HL-60 (cell line): ENCODE data around the gene ODAM.

ENCODE experiments used
- DNase-seq, 2 experiments: peaks; one replicate each; pipeline ENCODE4 v3.0.0-alpha.2; 2010 to 2020; ENCODE audit warnings: low read depth in 1 of 2, low spot score in 1 of 2
- H3K27ac ChIP-seq: fragments of 250-450 bp; sonication (Bioruptor Pico); replicated peaks from 2 replicates; pipeline ENCODE4 v1.5.1; 2020; ENCODE audit warnings: mild to moderate bottlenecking, moderate library complexity
- H3K27me3 ChIP-seq: fragments of 250-450 bp; sonication (Bioruptor Pico); 2 replicates; pipeline ENCODE4 v1.5.1; 2021; ENCODE audit warnings: mild to moderate bottlenecking, moderate library complexity; ENCODE audit not compliant: insufficient read depth, poor library complexity, severe bottlenecking
- H3K4me3 ChIP-seq: replicated peaks from 2 replicates; pipeline ENCODE4 v1.5.1; 2011; ENCODE audit warnings: mild to moderate bottlenecking, control low read depth, low read length; ENCODE audit not compliant: insufficient read depth
- CTCF ChIP-seq: IDR thresholded peaks from one replicate; pipeline ENCODE4 v1.5.1; 2011; ENCODE audit warnings: low read length, control low read depth, inconsistent platforms; ENCODE audit not compliant: insufficient read depth
- GABPA ChIP-seq: IDR thresholded peaks from 2 replicates; pipeline ENCODE4 v1.6.1; 2012; ENCODE audit warnings: low read depth
- POLR2AphosphoS5 ChIP-seq: IDR thresholded peaks from 2 replicates; pipeline ENCODE4 v1.6.1; 2012; ENCODE audit warnings: low read depth
- REST ChIP-seq: IDR thresholded peaks from 2 replicates; pipeline ENCODE4 v1.6.1; 2012; ENCODE audit warnings: low read depth; ENCODE audit not compliant: insufficient replicate concordance
- SPI1 ChIP-seq: IDR thresholded peaks from 2 replicates; pipeline ENCODE4 v1.6.1; 2012; ENCODE audit warnings: low read depth, mild to moderate bottlenecking, borderline replicate concordance

The ODAM gene

DNA sequence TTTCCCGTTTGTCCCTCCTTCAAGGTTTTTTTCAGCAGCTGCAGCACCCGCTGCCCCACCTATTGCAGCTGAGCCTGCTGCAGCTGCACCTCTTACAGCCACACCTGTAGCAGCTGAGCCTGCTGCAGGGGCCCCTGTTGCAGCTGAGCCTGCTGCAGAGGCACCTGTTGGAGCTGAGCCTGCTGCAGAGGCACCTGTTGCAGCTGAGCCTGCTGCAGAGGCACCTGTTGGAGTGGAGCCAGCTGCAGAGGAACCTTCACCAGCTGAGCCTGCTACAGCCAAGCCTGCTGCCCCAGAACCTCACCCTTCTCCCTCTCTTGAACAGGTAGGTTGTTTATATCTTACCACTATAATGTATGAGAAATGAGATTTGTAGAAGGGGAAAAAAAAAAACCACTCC lies 36.9 kb upstream of the ODAM start:
- Histone ChIP-seq H3K27me3 (no peaks in the 10 kb centered on the region), H3K4me3 (no peak overlapping the region), H3K27ac (no peak overlapping the region)
- TF ChIP-seq POLR2AphosphoS5: no peak
- DNase-seq: no peak

- no peak for TF ChIP-seq POLR2AphosphoS5
- no peak for TF ChIP-seq GABPA
- TF ChIP-seq CTCF: no peak
- TF ChIP-seq REST: no peak
- no peak for TF ChIP-seq SPI1
Measured at GRCh38 chr4:70177090-70177489, 18.4 kb upstream of the ODAM start.

GRCh38 chr4:70178075-70178660 lies 17.4 kb upstream of the ODAM start:
- Histone ChIP-seq H3K27ac (no peak overlapping the region), H3K27me3 (no peaks in the 10 kb centered on the region), H3K4me3 (no peak overlapping the region)
- TF ChIP-seq GABPA (no peak), POLR2AphosphoS5 (no peak), CTCF (no peak), REST (no peak), SPI1 (no peak)
- DNase-seq: no peak

More at GRCh38 chr4:70177090-70177489, 18.4 kb upstream of the ODAM start:
- Histone ChIP-seq H3K27me3 (no peaks in the 10 kb centered on the region), H3K4me3 (no peak overlapping the region), H3K27ac (no peak overlapping the region)
- DNase-seq: no peak

DNA sequence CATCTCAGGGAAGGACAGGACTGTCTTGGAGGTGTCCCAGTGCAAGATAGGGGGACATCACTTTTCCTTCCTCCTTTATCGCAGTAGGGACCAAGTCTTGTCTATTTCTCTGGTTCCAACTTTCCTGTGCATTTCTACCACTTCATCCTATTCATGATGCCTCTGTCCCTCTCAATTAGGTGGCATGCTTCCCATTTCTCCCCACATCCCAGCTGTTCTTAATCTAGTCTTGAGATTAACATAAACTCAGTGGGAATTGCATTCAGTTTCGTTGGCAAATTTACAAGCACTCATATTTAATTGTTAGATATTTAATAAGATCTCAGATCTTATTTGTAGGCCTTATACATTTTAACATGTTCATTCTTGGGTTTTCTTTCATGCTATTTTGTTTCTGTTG lies 15.7 kb upstream of the ODAM start:
- Histone ChIP-seq H3K4me3 (no peak overlapping the region), H3K27ac (no peak overlapping the region), H3K27me3 (no peaks in the 10 kb centered on the region)
- TF ChIP-seq POLR2AphosphoS5: no peak
- TF ChIP-seq REST: no peak
- no peak for DNase-seq
